Measurements from ENCODE around the gene AFG3L2. TPM values are rescaled to one million over a fixed set of nuclear protein-coding genes. Genes with fewer than 3 reads are reported as not detected.

Gene AFG3L2
- total and polyA plus RNA-seq, 2 of the 8 experiments (the other 6 are each of a cell fraction or from before 2014, with no cell fraction given), result 29.7 to 84.8 TPM

- TF ChIP-seq RNF2 (IDR thresholded peaks at IDR 0.05; ENCODE audit: borderline replicate concordance, low read depth, low read length, missing control alignments, poor library complexity, severe bottlenecking), result no peak
- TF ChIP-seq ATF3 (IDR thresholded peaks at IDR 0.05; ENCODE audit: insufficient read depth, low read depth, low read length), result no peak
Measured at GRCh38 chr18:12317664-12318333, 59.2 kb downstream of the AFG3L2 start (continued).

Measured in H1 (cell line).